ENCODE data around the gene ELMOD3.
"Not testable (repeated sequence)": the region's sequence is repeated elsewhere in the genome, so short reads cannot be mapped to it uniquely, and the experiment has no call there.

Gene ELMOD3

GRCh38 chr2:85401464-85401805 lies 46.9 kb downstream of the ELMOD3 start:
- DNase-seq (ENCODE audit: low spot score) = no peak

- DNase-seq (ENCODE audit: low spot score) = no peak
Measured at GRCh38 chr2:85401844-85402243, 47.3 kb downstream of the ELMOD3 start.

GRCh38 chr2:85405201-85406059 lies 50.9 kb downstream of the ELMOD3 start:
- DNase-seq (ENCODE audit: low spot score) = peak; percentile 75

- DNase-seq (ENCODE audit: low spot score) = peak; percentile 46
Measured at GRCh38 chr2:85409845-85410583, 55.4 kb downstream of the ELMOD3 start, which contains the start of gene CAPG. CAPG (minus strand) TSS chr2:85410366; CDS start chr2:85402145, 8,221 bp downstream.

- DNase-seq (ENCODE audit: low spot score) = no peak
Measured at GRCh38 chr2:85410584-85411404, 56.2 kb downstream of the ELMOD3 start.

GRCh38 chr2:85411405-85411748 lies 56.8 kb downstream of the ELMOD3 start:
- DNase-seq (ENCODE audit: low spot score) = no peak

GRCh38 chr2:85413592-85414420 lies 59.2 kb downstream of the ELMOD3 start:
- no peak for DNase-seq (ENCODE audit: low spot score)

- DNase-seq (ENCODE audit: low spot score) = not testable (repeated sequence)
Measured at GRCh38 chr2:85414421-85414759, 59.8 kb downstream of the ELMOD3 start.

GRCh38 chr2:85414761-85415553 lies 60.4 kb downstream of the ELMOD3 start:
- DNase-seq (ENCODE audit: low spot score) = no peak

GRCh38 chr2:85415980-85416650 lies 61.5 kb downstream of the ELMOD3 start:
- DNase-seq (ENCODE audit: low spot score) = no peak

GRCh38 chr2:85418132-85419008 lies 63.8 kb downstream of the ELMOD3 start, which contains the start of gene SH2D6:
SH2D6 (plus strand) TSS chr2:85418714; CDS start chr2:85429466, 10,752 bp downstream.
- peak; percentile 88 for DNase-seq (ENCODE audit: low spot score)

- DNase-seq (ENCODE audit: low spot score) = peak; percentile 35
Measured at GRCh38 chr2:85419009-85419675, 64.6 kb downstream of the ELMOD3 start.

GRCh38 chr2:85420536-85421259 lies 66.1 kb downstream of the ELMOD3 start:
- DNase-seq (ENCODE audit: low spot score) = peak; percentile 94

GRCh38 chr2:85421260-85422071 lies 66.9 kb downstream of the ELMOD3 start:
- DNase-seq (ENCODE audit: low spot score) = no peak

GRCh38 chr2:85422072-85422457 lies 67.5 kb downstream of the ELMOD3 start:
- DNase-seq (ENCODE audit: low spot score) = no peak

- DNase-seq (ENCODE audit: low spot score) = no peak
Measured at GRCh38 chr2:85423525-85423924, 69.0 kb downstream of the ELMOD3 start.

GRCh38 chr2:85425588-85425987 lies 71.0 kb downstream of the ELMOD3 start:
- DNase-seq (ENCODE audit: low spot score) = no peak
